GM10266 (cell line): ENCODE results near the gene AKR1C2.
"Not testable (repeated sequence)": the region's sequence is repeated elsewhere in the genome, so short reads cannot be mapped to it uniquely, and the experiment has no call there.

ENCODE experiments used
- DNase-seq: peaks from one replicate; pipeline ENCODE4 v3.0.0; 2012; ENCODE audit errors: extremely low spot score
- CTCF ChIP-seq: IDR thresholded peaks from 2 replicates; pipeline ENCODE4 v1.5.1; 2012; ENCODE audit warnings: mild to moderate bottlenecking, low read depth; ENCODE audit not compliant: control insufficient read depth, insufficient read depth; ENCODE audit errors: missing control alignments

The AKR1C2 gene

GRCh38 chr10:5018134-5018533, 14.5 kb upstream of the AKR1C2 start:
- TF ChIP-seq CTCF = no peak
- DNase-seq = no peak

- no peak for TF ChIP-seq CTCF
- DNase-seq = no peak
These were observed 11.3 kb upstream of the AKR1C2 start for GRCh38 chr10:5014936-5015335.

GRCh38 chr10:5014200-5014910, 10.7 kb upstream of the AKR1C2 start:
- DNase-seq = not testable (repeated sequence)

GRCh38 chr10:5013385-5013784, 9.7 kb upstream of the AKR1C2 start:
- no peak for TF ChIP-seq CTCF
- no peak for DNase-seq

- no peak for TF ChIP-seq CTCF
- DNase-seq = no peak
These were observed 8.9 kb upstream of the AKR1C2 start for GRCh38 chr10:5012595-5012994.

GRCh38 chr10:5011392-5011791, 7.7 kb upstream of the AKR1C2 start:
- not testable (repeated sequence) for DNase-seq

- not testable (repeated sequence) for DNase-seq
These were observed 6.4 kb upstream of the AKR1C2 start for GRCh38 chr10:5010043-5010442.

GRCh38 chr10:5008857-5009548, 5.3 kb upstream of the AKR1C2 start:
- DNase-seq = not testable (repeated sequence)

- DNase-seq = not testable (repeated sequence)
These were observed 844 bp upstream of the AKR1C2 start for GRCh38 chr10:5004501-5004900.

- not testable (repeated sequence) for DNase-seq
These were observed 351 bp upstream of the AKR1C2 start for GRCh38 chr10:5004030-5004385.
